Sigmoid colon (tissue), 7 donors: Measurements from ENCODE around the gene PDE7B. TPM values are rescaled to one million over a fixed set of nuclear protein-coding genes. Genes with fewer than 3 reads are reported as not detected.

Experiments used
- DNase-seq: peaks from one replicate; pipeline ENCODE4 v3.0.0-alpha.2; 2019
- H3K27ac ChIP-seq, 4 donors: fragments of 200-600 bp; sonication (generic); one replicate each; pipeline ENCODE4 v1.5.1; 2016 to 2019; ENCODE audit warnings: mild to moderate bottlenecking in 1 of 4
- H3K27me3 ChIP-seq, 3 donors: fragments of 200-600 bp; sonication (generic); one replicate each; pipeline ENCODE4 v1.5.1; 2019; ENCODE audit warnings: mild to moderate bottlenecking in 1 of 3
- H3K36me3 ChIP-seq, 4 donors: fragments of 200-600 bp; sonication (generic); one replicate each; pipeline ENCODE4 v1.5.1; 2016 to 2019
- H3K4me1 ChIP-seq, 4 donors: fragments of 200-600 bp; sonication (generic); one replicate each; pipeline ENCODE4 v1.5.1; 2017 to 2019
- H3K4me3 ChIP-seq, 4 donors: fragments of 200-600 bp; sonication (generic); one replicate each; pipeline ENCODE4 v1.5.1; 2017 to 2019; ENCODE audit warnings: mild to moderate bottlenecking in 2 of 4, moderate library complexity in 1 of 4
- H3K9me3 ChIP-seq, 4 donors: fragments of 200-600 bp in 3 of 4; sonication (generic) in 3 of 4; one replicate each; pipeline versions ENCODE4 v1.5.1 to v1.6.1; 2013 to 2019
- EP300 ChIP-seq, 4 donors: sonication (generic); formaldehyde crosslinking; IDR thresholded peaks; one replicate each; pipeline ENCODE4 v1.6.1; 2017; ENCODE audit warnings: antibody characterized with exemption in 4 of 4
- POLR2A ChIP-seq, 2 donors: fragments of 450-650 bp; IDR thresholded peaks; one replicate each; pipeline ENCODE4 v1.6.1; 2016; ENCODE audit warnings: antibody characterized with exemption in 2 of 2, mild to moderate bottlenecking in 2 of 2, moderate library complexity in 2 of 2
- POLR2AphosphoS5 ChIP-seq, 4 donors: sonication (generic); formaldehyde crosslinking; IDR thresholded peaks; one replicate each; pipeline ENCODE4 v1.6.1; 2017; ENCODE audit warnings: antibody characterized with exemption in 4 of 4
- WGBS, 2 donors: extraction: QIAGEN DNeasy Blood & Tissue Kit; methylation state at CpG; one replicate each; pipeline ENCODE4 v1.1.7; 2013; 5-methylcytosine and 5-hydroxymethylcytosine counted together
- intact Hi-C: fragments of 100-400 bp; cut with DNase I; formaldehyde crosslinking; loops from one replicate; pipeline ENCODE4 v1.15.1; 2023
- polyA plus RNA-seq, 3 donors: library from polyadenylated mRNA; stranded (reverse); fragments of 200-250 nt; gene quantifications; one replicate each; pipeline ENCODE4 v1.2.3, GENCODE V29; 2013
- total RNA-seq, 4 donors: library from RNA; depleted of rRNA; stranded (reverse); fragments of >200 nt; gene quantifications; one replicate each; pipeline ENCODE4 v1.1.0, GENCODE V29; 2016
- TF ChIP-seq, protein P1 (sequence below), 4 experiments: fragments of 450-650 bp in 3 of 4; fragments of 200-600 bp in 1 of 4; IDR thresholded peaks; one replicate each; pipeline ENCODE4 v1.5.1; 2016 to 2019; ENCODE audit warnings: antibody characterized with exemption in 4 of 4, mild to moderate bottlenecking in 3 of 4, moderate library complexity in 2 of 4
- donor health status: healthy with polysubstance abuse.
- donor health status: Bipolar disorder and iron deficiency.
- donor health status: healthy.

The PDE7B gene
- total and polyA plus RNA-seq, 7 donors, result 1.1 to 10.3 (median 6.3) TPM

DNA sequence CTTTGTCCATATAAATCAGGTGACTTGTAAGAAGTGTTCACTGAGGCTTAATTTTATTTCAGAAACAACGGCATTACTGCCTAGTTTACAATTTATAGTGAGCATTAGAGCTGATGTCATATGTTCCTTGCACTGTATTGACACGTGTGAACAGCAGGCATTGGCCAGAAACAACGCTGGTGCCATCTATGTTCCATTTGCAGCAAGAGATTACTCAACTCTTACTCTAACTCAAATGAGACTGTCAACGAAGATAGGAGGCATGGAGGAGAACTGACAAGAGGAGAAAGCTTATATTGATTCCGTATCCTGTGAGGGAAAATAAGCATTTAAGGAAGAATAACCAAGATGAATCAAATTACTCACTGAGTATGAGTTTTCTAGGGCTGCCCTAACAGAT, 350.2 kb downstream of the PDE7B start:
- H3K9me3 ChIP-seq, result no peaks in the 10 kb centered on the region
- H3K4me3 ChIP-seq, result no peak overlapping the region
- H3K36me3 ChIP-seq, result no peaks in the 10 kb centered on the region
- DNase-seq, result no peak
- H3K27ac ChIP-seq, result no peak overlapping the region
- 54 to 73% methylated on average over 5 of the region's 5 CpGs for WGBS, 2 donors
- TF ChIP-seq EP300 (IDR thresholded peaks at IDR 0.05), result no peak
- TF ChIP-seq POLR2A (IDR thresholded peaks at IDR 0.05), result no peak
- TF ChIP-seq POLR2AphosphoS5 (IDR thresholded peaks at IDR 0.05), result no peak
- TF ChIP-seq, protein P1, sequence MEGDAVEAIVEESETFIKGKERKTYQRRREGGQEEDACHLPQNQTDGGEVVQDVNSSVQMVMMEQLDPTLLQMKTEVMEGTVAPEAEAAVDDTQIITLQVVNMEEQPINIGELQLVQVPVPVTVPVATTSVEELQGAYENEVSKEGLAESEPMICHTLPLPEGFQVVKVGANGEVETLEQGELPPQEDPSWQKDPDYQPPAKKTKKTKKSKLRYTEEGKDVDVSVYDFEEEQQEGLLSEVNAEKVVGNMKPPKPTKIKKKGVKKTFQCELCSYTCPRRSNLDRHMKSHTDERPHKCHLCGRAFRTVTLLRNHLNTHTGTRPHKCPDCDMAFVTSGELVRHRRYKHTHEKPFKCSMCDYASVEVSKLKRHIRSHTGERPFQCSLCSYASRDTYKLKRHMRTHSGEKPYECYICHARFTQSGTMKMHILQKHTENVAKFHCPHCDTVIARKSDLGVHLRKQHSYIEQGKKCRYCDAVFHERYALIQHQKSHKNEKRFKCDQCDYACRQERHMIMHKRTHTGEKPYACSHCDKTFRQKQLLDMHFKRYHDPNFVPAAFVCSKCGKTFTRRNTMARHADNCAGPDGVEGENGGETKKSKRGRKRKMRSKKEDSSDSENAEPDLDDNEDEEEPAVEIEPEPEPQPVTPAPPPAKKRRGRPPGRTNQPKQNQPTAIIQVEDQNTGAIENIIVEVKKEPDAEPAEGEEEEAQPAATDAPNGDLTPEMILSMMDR (IDR thresholded peaks at IDR 0.05), result no peak
- no peaks in the 10 kb centered on the region for H3K27me3 ChIP-seq
- H3K4me1 ChIP-seq, result no peaks in the 10 kb centered on the region
- intact Hi-C loops, result no loop called here

- no peak for TF ChIP-seq EP300 (IDR thresholded peaks at IDR 0.05)
- H3K27me3 ChIP-seq, result no peaks in the 10 kb centered on the region
- no peaks in the 10 kb centered on the region for H3K9me3 ChIP-seq
- H3K4me1 ChIP-seq, result no peaks in the 10 kb centered on the region
- no peak overlapping the region for H3K27ac ChIP-seq
- no peaks in the 10 kb centered on the region for H3K36me3 ChIP-seq
- WGBS, 2 donors, result 93 to 95% methylated on average over 4 of the region's 4 CpGs
- no peak for DNase-seq
- H3K4me3 ChIP-seq, result no peak overlapping the region
- intact Hi-C loops, result no loop called here
Observed at GRCh38 chr6:136208783-136209182, 357.3 kb downstream of the PDE7B start.

GRCh38 chr6:136209496-136209895, 358.0 kb downstream of the PDE7B start:
- Histone ChIP-seq H3K27ac (no peak overlapping the region), H3K27me3 (no peaks in the 10 kb centered on the region), H3K4me3 (no peak overlapping the region), H3K36me3 (no peaks in the 10 kb centered on the region), H3K9me3 (no peaks in the 10 kb centered on the region), H3K4me1 (no peaks in the 10 kb centered on the region)
- no peak for DNase-seq
- WGBS, 2 donors, result 93 to 98% methylated on average over 2 of the region's 2 CpGs
- TF ChIP-seq, protein P1 (IDR thresholded peaks at IDR 0.05), result no peak
- TF ChIP-seq EP300 (IDR thresholded peaks at IDR 0.05) (no peak), POLR2A (IDR thresholded peaks at IDR 0.05) (no peak)
- intact Hi-C loops, result no loop called here

GRCh38 chr6:136210398-136211165, 359.1 kb downstream of the PDE7B start:
- no peak for DNase-seq
- TF ChIP-seq, protein P1 (IDR thresholded peaks at IDR 0.05), result no peak
- TF ChIP-seq POLR2A (IDR thresholded peaks at IDR 0.05) (no peak), POLR2AphosphoS5 (IDR thresholded peaks at IDR 0.05) (no peak), EP300 (IDR thresholded peaks at IDR 0.05) (no peak)
- WGBS, 2 donors, result 87 to 89% methylated on average over 13 of the region's 13 CpGs
- no peaks in the 10 kb centered on the region for H3K9me3 ChIP-seq
- H3K4me1 ChIP-seq, result no peaks in the 10 kb centered on the region
- H3K27ac ChIP-seq, result no peak overlapping the region
- intact Hi-C loops, result no loop called here
- H3K4me3 ChIP-seq, result no peak overlapping the region
- no peaks in the 10 kb centered on the region for H3K36me3 ChIP-seq
- no peaks in the 10 kb centered on the region for H3K27me3 ChIP-seq

GRCh38 chr6:136212608-136213007, 361.1 kb downstream of the PDE7B start:
- Histone ChIP-seq H3K36me3 (no peaks in the 10 kb centered on the region), H3K4me1 (no peaks in the 10 kb centered on the region), H3K9me3 (no peaks in the 10 kb centered on the region), H3K4me3 (no peak overlapping the region), H3K27ac (no peak overlapping the region), H3K27me3 (no peaks in the 10 kb centered on the region)
- intact Hi-C loops, result no loop called here
- WGBS, 2 donors, result 89 to 93% methylated on average over 2 of the region's 2 CpGs
- no peak for DNase-seq
- TF ChIP-seq POLR2AphosphoS5 (IDR thresholded peaks at IDR 0.05) (no peak), POLR2A (IDR thresholded peaks at IDR 0.05) (no peak), EP300 (IDR thresholded peaks at IDR 0.05) (no peak)
- TF ChIP-seq, protein P1 (IDR thresholded peaks at IDR 0.05), result no peak
